Fibroblast of lung (primary cell): ENCODE data around the gene NXPH3.

Source experiments
- CTCF ChIP-seq, 2 donors: IDR thresholded peaks in 1 of 2; conservative IDR thresholded peaks in 1 of 2; 1 replicate in 1 of 2; 2 replicates in 1 of 2; pipeline ENCODE4 v1.5.1; 2011 to 2012; ENCODE audit warnings: low read length in 2 of 2, control low read depth in 1 of 2, inconsistent platforms in 1 of 2, low read depth in 1 of 2, mild to moderate bottlenecking in 1 of 2
- EZH2 ChIP-seq: IDR thresholded peaks from 2 replicates; pipeline ENCODE4 v1.5.1; 2012; ENCODE audit warnings: low read length, control low read depth, mild to moderate bottlenecking; ENCODE audit errors: missing control alignments

GRCh38 chr17:49588312-49588711 is 12.6 kb downstream of the NXPH3 start:
- no peak for TF ChIP-seq CTCF (conservative IDR thresholded peaks at IDR 0.05 in 1 of 2, IDR thresholded peaks at IDR 0.05 in 1 of 2; ENCODE audit: low read depth in 1 of 2, low read length in 2 of 2)
- TF ChIP-seq EZH2: no peak
